GM12874 (cell line): Measurements from ENCODE around the gene FGFBP1.

Experiments
- CTCF ChIP-seq: IDR thresholded peaks from 2 replicates; pipeline ENCODE4 v1.5.1; 2011; ENCODE audit warnings: low read depth, mild to moderate bottlenecking, control low read depth, low read length, moderate library complexity; ENCODE audit not compliant: insufficient read depth

Gene FGFBP1

GRCh38 chr4:15938640-15939039 is at the start of gene FGFBP1:
TSS of gene FGFBP1 (minus strand) at chr4:15938740. CDS start at chr4:15936632, 2,108 bp downstream.
- no peak for TF ChIP-seq CTCF

- no peak for TF ChIP-seq CTCF
These were observed 49.7 kb upstream of the FGFBP1 start for GRCh38 chr4:15988222-15988621.

GRCh38 chr4:15986907-15987306 is 48.4 kb upstream of the FGFBP1 start:
- no peak for TF ChIP-seq CTCF

- no peak for TF ChIP-seq CTCF
These were observed 45.1 kb upstream of the FGFBP1 start for GRCh38 chr4:15983610-15984009.

- TF ChIP-seq CTCF: no peak
These were observed 44.4 kb upstream of the FGFBP1 start for GRCh38 chr4:15982842-15983524.

- no peak for TF ChIP-seq CTCF
These were observed 38.2 kb upstream of the FGFBP1 start for GRCh38 chr4:15976456-15977447.

GRCh38 chr4:15971068-15971801 is 32.7 kb upstream of the FGFBP1 start:
- no peak for TF ChIP-seq CTCF
